ENCODE results near the gene CNOT2. TPM values are rescaled to one million over a fixed set of nuclear protein-coding genes. Genes with fewer than 3 reads are reported as not detected.

Gene CNOT2
- polyA plus RNA-seq, 1 of the 3 experiments (the other 2 are of a cell fraction), result 45.3 TPM

DNA sequence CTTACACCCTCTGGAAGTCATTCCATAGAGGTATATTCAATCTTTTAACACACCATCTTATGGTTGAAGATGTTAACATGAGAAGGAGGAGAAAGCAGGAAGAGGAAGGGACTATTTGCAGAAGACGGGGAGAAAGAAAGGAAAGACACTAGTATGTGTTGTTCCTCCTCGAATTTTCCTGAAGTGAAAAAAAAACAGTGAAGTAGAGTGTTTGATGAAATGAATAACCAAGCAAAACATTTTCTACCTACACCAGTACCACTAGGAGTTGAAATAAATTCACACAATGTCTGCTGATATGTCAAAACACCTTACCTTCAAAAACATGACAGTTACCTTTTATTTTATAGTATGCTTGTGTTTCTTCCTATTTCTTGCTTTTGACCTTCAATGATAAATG lies 1.4 kb upstream of the CNOT2 start (continued):
- TF ChIP-seq, protein P1, sequence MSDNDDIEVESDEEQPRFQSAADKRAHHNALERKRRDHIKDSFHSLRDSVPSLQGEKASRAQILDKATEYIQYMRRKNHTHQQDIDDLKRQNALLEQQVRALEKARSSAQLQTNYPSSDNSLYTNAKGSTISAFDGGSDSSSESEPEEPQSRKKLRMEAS (IDR thresholded peaks at IDR 0.05; ENCODE audit: low read depth), result no peak
- no peak for TF ChIP-seq SIN3A (IDR thresholded peaks at IDR 0.05; ENCODE audit: borderline replicate concordance, low read depth, low read length)
- no peak for TF ChIP-seq CHD2 (IDR thresholded peaks at IDR 0.05; ENCODE audit: low read length, partially characterized antibody)
- no peak for TF ChIP-seq YY1 (IDR thresholded peaks at IDR 0.05; ENCODE audit: low read depth)
- TF ChIP-seq, protein P2, sequence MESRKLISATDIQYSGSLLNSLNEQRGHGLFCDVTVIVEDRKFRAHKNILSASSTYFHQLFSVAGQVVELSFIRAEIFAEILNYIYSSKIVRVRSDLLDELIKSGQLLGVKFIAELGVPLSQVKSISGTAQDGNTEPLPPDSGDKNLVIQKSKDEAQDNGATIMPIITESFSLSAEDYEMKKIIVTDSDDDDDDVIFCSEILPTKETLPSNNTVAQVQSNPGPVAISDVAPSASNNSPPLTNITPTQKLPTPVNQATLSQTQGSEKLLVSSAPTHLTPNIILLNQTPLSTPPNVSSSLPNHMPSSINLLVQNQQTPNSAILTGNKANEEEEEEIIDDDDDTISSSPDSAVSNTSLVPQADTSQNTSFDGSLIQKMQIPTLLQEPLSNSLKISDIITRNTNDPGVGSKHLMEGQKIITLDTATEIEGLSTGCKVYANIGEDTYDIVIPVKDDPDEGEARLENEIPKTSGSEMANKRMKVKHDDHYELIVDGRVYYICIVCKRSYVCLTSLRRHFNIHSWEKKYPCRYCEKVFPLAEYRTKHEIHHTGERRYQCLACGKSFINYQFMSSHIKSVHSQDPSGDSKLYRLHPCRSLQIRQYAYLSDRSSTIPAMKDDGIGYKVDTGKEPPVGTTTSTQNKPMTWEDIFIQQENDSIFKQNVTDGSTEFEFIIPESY (IDR thresholded peaks at IDR 0.05; ENCODE audit: borderline replicate concordance, low read depth), result no peak

DNA sequence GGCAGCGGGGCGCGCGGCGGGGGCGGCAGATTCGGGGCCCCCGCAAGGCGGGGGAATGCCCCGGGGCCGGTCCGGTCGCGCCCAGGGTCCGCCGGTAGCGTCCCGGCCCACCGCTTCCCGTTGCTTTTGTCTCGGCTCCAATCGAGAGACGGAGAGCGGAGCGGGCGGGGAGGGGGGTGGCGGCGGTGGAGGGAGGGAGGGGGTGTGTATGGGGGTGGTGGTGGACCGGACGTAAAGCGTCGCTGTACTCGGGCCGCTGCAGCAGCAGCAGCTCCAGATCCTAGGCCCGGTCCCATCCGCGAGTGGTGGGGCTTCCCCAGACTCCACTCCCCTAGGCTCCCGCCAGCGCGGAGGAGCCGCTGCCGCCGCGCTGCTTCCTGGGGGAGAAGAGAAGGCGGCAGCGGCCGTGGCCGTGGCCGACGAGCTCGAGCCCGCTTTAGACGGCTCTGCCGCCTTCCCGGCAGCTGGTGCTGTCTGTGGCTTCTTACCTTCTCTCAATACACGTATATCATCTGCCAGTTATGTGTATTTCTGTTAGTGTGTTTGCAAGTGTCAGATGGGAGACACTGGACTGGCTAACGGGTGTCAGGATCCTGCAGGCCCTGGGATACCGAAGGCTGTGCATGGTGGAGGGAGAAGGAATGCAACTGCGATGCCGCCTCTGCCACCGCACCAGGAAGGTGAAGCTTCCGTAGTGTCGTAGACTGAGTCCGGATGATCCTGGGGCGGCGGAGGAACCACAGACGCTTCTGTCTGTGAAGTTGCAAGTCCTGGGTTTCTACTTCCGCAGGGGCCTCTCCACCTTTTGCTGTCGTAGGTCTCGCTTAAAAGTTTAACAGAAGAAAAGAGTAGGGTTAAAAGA lies 508 bp downstream of the CNOT2 start:
- peaks cover 37 to 56% of the 10 kb centered on the region in 2 experiments for H3K36me3 ChIP-seq (replicated peaks in 1 of 2; ENCODE audit: control insufficient read depth in 1 of 2, insufficient read depth in 2 of 2, low read length in 1 of 2)
- peak overlapping the region; percentile 86 for H3K4me2 ChIP-seq
- 1% methylated on average over 41 of the region's 70 CpGs for WGBS (ENCODE audit: low lambda C conversion rate)
- ChIA-PET CTCF (interaction anchor here (0.8 to 1.8 kb wide), 2 partner anchors 83 to 333 kb away, joined by 3 to 6 read pairs; no protein-coding TSS in a partner anchor), POLR2A (interaction anchor here (0.6 to 0.8 kb wide), 3 partner anchors 321 to 453 kb away, joined by 3 read pairs; no protein-coding TSS in a partner anchor)
- peak overlapping the region; percentile 91 to 95 for H3K4me3 ChIP-seq (ENCODE audit: low read depth in 2 of 2, low read length in 1 of 2)
- peaks cover 17 to 22% of the 10 kb centered on the region in 2 experiments; a peak in 2 of 4 replicates for H3K4me1 ChIP-seq (ENCODE audit: control insufficient read depth in 1 of 2, insufficient read depth in 2 of 2, low read depth in 1 of 2, low read length in 1 of 2)
- H3K9me3 ChIP-seq, result no peaks in the 10 kb centered on the region
- peak overlapping the region; percentile 75 for H2AFZ ChIP-seq (ENCODE audit: low read depth)
- peak overlapping the region; percentile 94 to 98 for H3K27ac ChIP-seq (ENCODE audit: low read depth in 2 of 2, low read length in 1 of 2)
- peaks cover 75% of the 10 kb centered on the region for H3K79me2 ChIP-seq (ENCODE audit: insufficient read depth)
- H3F3A ChIP-seq (replicated peaks; ENCODE audit: insufficient read depth), result peaks cover 19% of the 10 kb centered on the region
- H3K9me2 ChIP-seq, result no peaks in the 10 kb centered on the region
- DNase-seq, result peak; percentile 93
- peaks cover 49% of the 10 kb centered on the region for H4K20me1 ChIP-seq (ENCODE audit: insufficient read depth)
- H3K27me3 ChIP-seq (ENCODE audit: insufficient read depth), result no peaks in the 10 kb centered on the region
- peak overlapping the region; percentile 96 for H3K9ac ChIP-seq
- peak; percentile 8 for TF ChIP-seq CHD2 (IDR thresholded peaks at IDR 0.05; ENCODE audit: low read length, partially characterized antibody)
- peak; percentile 12; the same call in 1 of the 2 replicates for TF ChIP-seq MXI1 (IDR thresholded peaks at IDR 0.05; ENCODE audit: low read depth, low read length)
- TF ChIP-seq, protein P2 (IDR thresholded peaks at IDR 0.05; ENCODE audit: borderline replicate concordance, low read depth), result no peak

Measured in SK-N-SH (cell line).